Measurements from ENCODE around the gene COL6A1. TPM values are rescaled to one million over a fixed set of nuclear protein-coding genes. Genes with fewer than 3 reads are reported as not detected.
A peak's percentile ranks its signal among the peaks of the same experiment; 100 is the strongest.

COL6A1 gene
- total and polyA plus RNA-seq, 4 donors: 16.9 to 82.0 (median 35.7) TPM

DNA sequence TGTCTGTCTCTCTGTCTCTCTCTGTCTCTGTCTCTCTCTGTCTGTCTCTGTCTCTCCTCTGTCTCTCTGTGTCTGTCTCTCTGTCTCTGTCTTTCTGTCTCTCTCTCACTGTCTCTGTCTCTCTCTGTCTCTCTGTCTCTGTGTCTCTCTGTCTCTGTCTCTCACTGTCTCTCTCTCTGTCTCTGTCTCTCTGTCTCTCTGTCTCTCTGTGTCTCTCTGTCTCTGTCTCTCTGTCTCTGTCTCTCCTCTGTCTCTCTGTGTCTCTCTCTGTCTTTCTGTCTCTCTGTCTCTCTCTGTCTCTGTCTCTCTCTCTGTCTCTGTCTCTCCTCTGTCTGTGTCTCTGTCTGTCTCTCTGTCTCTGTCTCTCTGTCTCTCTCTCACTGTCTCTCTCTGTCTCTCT is 873 bp upstream of the COL6A1 start:
- peaks cover 0 to 2% (median 0%) of the 10 kb centered on the region in 4 donors for H3K27me3 ChIP-seq (ENCODE audit: control insufficient read depth in 4 of 4, insufficient read depth in 4 of 4, low read length in 3 of 4)
- H3K4me1 ChIP-seq (ENCODE audit: control insufficient read depth in 4 of 4, insufficient read depth in 4 of 4, low read length in 3 of 4): peaks cover 8 to 19% (median 14%) of the 10 kb centered on the region in 4 donors
- TF ChIP-seq, protein P1, sequence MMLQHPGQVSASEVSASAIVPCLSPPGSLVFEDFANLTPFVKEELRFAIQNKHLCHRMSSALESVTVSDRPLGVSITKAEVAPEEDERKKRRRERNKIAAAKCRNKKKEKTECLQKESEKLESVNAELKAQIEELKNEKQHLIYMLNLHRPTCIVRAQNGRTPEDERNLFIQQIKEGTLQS (IDR thresholded peaks at IDR 0.05): no peak
- TF ChIP-seq, protein P2, sequence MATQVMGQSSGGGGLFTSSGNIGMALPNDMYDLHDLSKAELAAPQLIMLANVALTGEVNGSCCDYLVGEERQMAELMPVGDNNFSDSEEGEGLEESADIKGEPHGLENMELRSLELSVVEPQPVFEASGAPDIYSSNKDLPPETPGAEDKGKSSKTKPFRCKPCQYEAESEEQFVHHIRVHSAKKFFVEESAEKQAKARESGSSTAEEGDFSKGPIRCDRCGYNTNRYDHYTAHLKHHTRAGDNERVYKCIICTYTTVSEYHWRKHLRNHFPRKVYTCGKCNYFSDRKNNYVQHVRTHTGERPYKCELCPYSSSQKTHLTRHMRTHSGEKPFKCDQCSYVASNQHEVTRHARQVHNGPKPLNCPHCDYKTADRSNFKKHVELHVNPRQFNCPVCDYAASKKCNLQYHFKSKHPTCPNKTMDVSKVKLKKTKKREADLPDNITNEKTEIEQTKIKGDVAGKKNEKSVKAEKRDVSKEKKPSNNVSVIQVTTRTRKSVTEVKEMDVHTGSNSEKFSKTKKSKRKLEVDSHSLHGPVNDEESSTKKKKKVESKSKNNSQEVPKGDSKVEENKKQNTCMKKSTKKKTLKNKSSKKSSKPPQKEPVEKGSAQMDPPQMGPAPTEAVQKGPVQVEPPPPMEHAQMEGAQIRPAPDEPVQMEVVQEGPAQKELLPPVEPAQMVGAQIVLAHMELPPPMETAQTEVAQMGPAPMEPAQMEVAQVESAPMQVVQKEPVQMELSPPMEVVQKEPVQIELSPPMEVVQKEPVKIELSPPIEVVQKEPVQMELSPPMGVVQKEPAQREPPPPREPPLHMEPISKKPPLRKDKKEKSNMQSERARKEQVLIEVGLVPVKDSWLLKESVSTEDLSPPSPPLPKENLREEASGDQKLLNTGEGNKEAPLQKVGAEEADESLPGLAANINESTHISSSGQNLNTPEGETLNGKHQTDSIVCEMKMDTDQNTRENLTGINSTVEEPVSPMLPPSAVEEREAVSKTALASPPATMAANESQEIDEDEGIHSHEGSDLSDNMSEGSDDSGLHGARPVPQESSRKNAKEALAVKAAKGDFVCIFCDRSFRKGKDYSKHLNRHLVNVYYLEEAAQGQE (IDR thresholded peaks at IDR 0.05): no peak
- no peak for TF ChIP-seq SP1 (IDR thresholded peaks at IDR 0.05)
- peaks cover 0 to 6% (median 2%) of the 10 kb centered on the region in 4 donors for H3K36me3 ChIP-seq (ENCODE audit: control insufficient read depth in 4 of 4, insufficient read depth in 3 of 4, low read depth in 1 of 4, low read length in 3 of 4)
- H3K9me3 ChIP-seq (ENCODE audit: control insufficient read depth in 4 of 4, low read length in 3 of 4): no peaks in the 10 kb centered on the region
- H3K27ac ChIP-seq (ENCODE audit: low read depth in 1 of 2, low read length in 2 of 2): peak overlapping the region; percentile 8 to 25
- peak overlapping the region; percentile 4 to 66 for H3K9ac ChIP-seq (ENCODE audit: low read depth in 1 of 2, low read length in 2 of 2)
- DNase-seq (ENCODE audit: low spot score): no peak
- H3K4me3 ChIP-seq (ENCODE audit: low read depth in 1 of 3, low read length in 3 of 3): peak overlapping the region in 2 of 3 donors; percentile 13 to 34

DNA sequence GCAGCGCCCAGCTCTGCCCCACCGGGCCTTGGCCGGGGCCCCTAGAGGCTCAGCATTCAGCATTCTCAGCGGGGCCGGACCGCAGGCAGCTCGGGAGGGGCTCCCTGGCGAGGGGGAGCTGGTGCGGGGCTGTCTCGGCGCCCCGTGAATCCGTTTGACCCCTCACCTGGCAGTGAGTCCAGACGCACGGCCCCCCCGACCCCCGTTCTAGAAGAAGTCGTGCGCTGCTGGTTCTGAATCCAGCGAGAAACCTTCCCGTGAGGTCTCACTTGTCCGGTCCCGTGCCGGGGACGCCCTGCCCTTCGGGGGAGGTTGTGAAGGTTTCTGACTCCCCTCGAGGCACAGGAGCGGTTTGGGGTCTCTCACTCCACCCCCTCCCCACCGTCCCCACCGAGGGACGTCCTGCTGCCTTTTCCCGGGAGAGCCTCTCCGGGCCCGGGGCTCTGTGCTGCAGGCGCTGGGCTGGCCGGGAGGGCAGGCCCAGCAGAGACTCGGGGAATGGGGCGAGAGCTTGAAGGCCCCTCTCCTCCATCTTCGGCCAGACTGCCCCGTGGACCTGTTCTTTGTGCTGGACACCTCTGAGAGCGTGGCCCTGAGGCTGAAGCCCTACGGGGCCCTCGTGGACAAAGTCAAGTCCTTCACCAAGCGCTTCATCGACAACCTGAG is 655 bp downstream of the COL6A1 start:
- DNase-seq (ENCODE audit: low spot score): no peak
- 21% methylated on average over 45 of the region's 45 CpGs for WGBS
- Histone ChIP-seq H3K27me3 (ENCODE audit: control insufficient read depth in 4 of 4, insufficient read depth in 4 of 4, low read length in 3 of 4) (no peaks in the 10 kb centered on the region), H3K4me1 (ENCODE audit: control insufficient read depth in 4 of 4, insufficient read depth in 4 of 4, low read length in 3 of 4) (peaks cover 8 to 19% (median 14%) of the 10 kb centered on the region in 4 donors), H3K36me3 (ENCODE audit: control insufficient read depth in 4 of 4, insufficient read depth in 3 of 4, low read depth in 1 of 4, low read length in 3 of 4) (peaks cover 2 to 11% (median 4%) of the 10 kb centered on the region in 4 donors), H3K9me3 (ENCODE audit: control insufficient read depth in 4 of 4, low read length in 3 of 4) (no peaks in the 10 kb centered on the region), H3K27ac (ENCODE audit: low read depth in 1 of 2, low read length in 2 of 2) (peak overlapping the region; percentile 13 to 45), H3K9ac (ENCODE audit: low read depth in 1 of 2, low read length in 2 of 2) (no peak overlapping the region), H3K4me3 (ENCODE audit: low read depth in 1 of 3, low read length in 3 of 3) (peak overlapping the region; percentile 22 to 67 (median 62))
- TF ChIP-seq YY1 (IDR thresholded peaks at IDR 0.05): no peak
- no peak for TF ChIP-seq EGR1 (IDR thresholded peaks at IDR 0.05; ENCODE audit: low read depth in 2 of 2)
- no peak for TF ChIP-seq RAD21 (IDR thresholded peaks at IDR 0.05)
- no peak for TF ChIP-seq TAF1 (conservative IDR thresholded peaks at IDR 0.05)

DNA sequence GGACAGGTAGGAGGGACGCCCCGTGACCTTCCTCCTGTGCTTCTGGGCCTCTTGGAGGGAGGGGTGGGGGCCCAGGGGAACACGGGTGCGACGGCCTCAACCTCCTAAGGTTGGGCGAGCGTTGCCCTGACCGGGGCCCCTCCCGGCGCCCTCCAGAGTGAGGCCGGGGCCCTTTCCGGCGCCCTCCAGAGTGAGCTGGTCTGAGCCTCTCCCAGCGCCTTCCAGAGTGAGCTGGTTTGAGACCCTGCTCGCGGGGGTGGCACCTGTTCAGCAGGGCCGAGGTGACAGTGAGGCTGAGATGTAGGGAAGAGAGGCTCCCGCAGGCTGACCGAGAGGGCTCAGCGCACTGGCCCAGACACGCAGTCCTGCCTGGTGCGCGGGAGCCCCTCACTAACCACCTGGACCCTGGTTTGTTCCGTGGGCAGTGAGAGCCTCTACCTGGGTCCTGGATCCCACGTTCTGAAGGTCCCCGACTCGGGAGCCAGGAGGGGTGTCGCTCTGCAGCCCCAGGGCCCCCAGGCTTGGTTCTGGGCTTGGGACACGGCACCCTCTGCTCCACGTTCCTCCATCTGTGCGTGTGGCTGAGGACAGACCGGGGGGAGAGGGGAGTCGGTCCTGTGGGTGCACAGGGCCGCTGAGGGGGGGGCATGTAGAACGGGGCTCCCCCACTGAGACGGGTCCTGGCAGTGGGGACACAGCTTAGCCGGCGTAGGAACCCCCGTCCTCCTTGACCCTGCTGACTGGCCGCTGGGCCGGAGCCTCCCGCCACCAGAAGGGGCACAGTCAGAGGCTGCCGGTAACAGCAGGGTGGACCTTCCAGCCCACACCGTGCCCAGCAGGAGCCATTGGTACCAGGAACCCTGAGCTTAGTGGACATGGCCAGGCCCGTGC is 1.4 kb downstream of the COL6A1 start:
- Histone ChIP-seq H3K36me3 (ENCODE audit: control insufficient read depth in 4 of 4, insufficient read depth in 3 of 4, low read depth in 1 of 4, low read length in 3 of 4) (peaks cover 2 to 12% (median 5%) of the 10 kb centered on the region in 4 donors), H3K27ac (ENCODE audit: low read depth in 1 of 2, low read length in 2 of 2) (peak overlapping the region in 1 of 2 donors; percentile 12), H3K9ac (ENCODE audit: low read depth in 1 of 2, low read length in 2 of 2) (no peak overlapping the region), H3K27me3 (ENCODE audit: control insufficient read depth in 4 of 4, insufficient read depth in 4 of 4, low read length in 3 of 4) (no peaks in the 10 kb centered on the region), H3K4me1 (ENCODE audit: control insufficient read depth in 4 of 4, insufficient read depth in 4 of 4, low read length in 3 of 4) (peaks cover 8 to 19% (median 14%) of the 10 kb centered on the region in 4 donors), H3K4me3 (ENCODE audit: low read depth in 1 of 3, low read length in 3 of 3) (peak overlapping the region in 1 of 3 donors; percentile 62), H3K9me3 (ENCODE audit: control insufficient read depth in 4 of 4, low read length in 3 of 4) (no peaks in the 10 kb centered on the region)
- DNase-seq (ENCODE audit: low spot score): no peak
- no peak for TF ChIP-seq YY1 (IDR thresholded peaks at IDR 0.05)
- TF ChIP-seq, protein P1 (IDR thresholded peaks at IDR 0.05): no peak
- TF ChIP-seq RXRA (IDR thresholded peaks at IDR 0.05): no peak
- TF ChIP-seq SP1 (IDR thresholded peaks at IDR 0.05): no peak
- no peak for TF ChIP-seq EGR1 (IDR thresholded peaks at IDR 0.05; ENCODE audit: low read depth in 2 of 2)
- no peak for TF ChIP-seq GABPA (IDR thresholded peaks at IDR 0.05 in 1 of 2, conservative IDR thresholded peaks at IDR 0.05 in 1 of 2)
- TF ChIP-seq HNF4A (conservative IDR thresholded peaks at IDR 0.05): no peak
- 75% methylated on average over 45 of the region's 45 CpGs for WGBS
